Measurements from ENCODE around the gene SLC19A2.
A peak's percentile ranks its signal among the peaks of the same experiment; 100 is the strongest.
"Not testable (repeated sequence)": the region's sequence is repeated elsewhere in the genome, so short reads cannot be mapped to it uniquely, and the experiment has no call there.

The SLC19A2 gene

DNA sequence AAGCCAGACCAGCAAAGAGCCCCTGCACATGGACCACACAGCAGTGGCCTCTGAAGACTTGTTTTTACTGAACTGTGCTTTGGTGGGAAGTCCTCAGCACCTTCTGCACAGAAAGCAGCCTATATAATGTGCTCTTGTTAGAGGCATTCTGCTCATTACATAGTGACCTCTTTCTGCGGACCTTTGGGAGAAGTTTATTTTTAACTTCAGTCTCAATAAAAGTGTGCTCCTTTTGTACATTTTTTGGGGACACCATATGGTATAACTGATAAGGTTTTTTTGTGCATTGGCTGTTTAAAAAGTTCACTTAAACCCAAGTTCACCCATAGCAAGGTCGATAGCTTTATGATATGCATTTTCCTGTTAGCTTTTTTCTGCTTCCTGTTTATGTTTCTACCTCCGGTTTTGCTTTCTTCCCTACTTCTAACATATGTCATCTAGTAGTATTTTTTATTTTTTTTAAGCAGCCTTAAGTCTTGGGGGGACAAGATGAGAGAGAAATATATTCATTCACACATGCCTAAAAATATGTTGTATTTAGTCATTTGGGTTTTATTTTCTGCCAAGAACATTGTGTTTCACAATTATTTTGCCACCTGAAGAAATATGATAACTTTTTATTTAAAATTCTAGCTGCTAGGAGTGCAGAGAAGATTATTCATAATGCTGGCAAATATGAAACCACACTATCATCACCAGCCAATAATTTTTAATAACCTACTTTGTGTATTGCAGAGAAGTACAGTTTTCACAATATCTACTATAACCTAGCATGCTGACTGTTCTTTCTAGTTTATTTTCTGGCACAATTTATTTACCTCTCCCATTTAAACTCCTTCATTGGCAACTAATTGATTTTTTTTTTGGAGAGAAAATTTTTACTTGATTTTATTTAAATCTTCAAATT is 22.9 kb upstream of the SLC19A2 start:
- DNase-seq = no peak

- DNase-seq = no peak
These were observed 21.7 kb upstream of the SLC19A2 start for GRCh38 chr1:169507413-169507812.

DNA sequence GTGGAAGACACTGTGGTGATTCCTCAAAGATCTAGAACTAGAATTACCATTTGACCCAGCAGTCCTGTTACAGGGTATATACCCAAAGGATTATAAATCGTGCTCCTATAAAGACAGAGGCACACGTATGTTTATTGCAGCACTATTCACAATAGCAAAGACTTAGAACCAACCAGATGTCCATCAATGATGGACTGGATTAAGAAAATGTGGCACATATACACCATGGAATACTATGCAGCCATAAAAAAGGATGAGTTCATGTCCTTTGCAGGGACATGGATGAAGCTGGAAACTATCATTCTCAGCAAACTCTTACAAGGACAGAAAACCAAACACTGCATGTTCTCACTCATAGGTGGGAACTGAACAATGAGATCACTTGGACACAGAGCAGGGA is 17.9 kb upstream of the SLC19A2 start:
- not testable (repeated sequence) for DNase-seq

DNA sequence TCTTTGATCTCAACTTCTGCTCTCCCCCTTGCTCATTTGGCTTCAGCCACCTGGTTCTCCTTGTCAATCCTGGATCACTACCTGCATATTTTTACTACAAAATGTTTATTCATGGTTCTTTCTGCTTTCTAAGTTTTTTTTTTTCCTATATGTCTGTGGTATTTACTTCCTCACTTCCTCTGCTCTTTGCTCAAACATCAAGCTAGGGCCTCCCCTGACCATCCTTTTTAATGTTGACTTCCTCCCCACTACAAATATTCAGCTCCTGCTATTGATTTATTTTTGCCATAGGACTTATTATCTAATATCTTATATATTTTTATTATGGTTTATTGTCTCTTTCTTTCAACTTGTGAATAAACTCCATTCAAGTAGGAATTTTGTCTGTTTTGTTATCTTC is 14.1 kb upstream of the SLC19A2 start:
- no peak for DNase-seq

DNA sequence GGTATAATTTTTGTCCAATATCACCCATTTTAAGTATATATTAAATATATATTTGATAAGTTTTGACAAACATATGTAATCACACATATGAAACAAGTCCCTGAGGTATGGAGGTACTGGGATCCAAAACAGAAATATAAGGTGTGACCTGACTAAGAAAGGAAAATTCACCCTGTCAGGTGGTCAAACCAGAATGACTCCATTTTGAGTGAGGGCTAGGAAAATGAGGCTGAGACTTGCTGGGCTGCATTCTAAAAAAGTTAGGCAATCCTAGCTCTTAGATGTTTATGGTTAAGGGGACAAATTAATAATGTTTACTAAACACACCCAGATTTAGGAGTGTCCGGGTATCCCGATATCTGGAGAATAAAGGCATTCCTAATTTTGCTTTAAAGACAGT is 11.6 kb upstream of the SLC19A2 start:
- no peak for DNase-seq

- no peak for DNase-seq
These were observed 10.2 kb upstream of the SLC19A2 start for GRCh38 chr1:169495916-169496315.

DNA sequence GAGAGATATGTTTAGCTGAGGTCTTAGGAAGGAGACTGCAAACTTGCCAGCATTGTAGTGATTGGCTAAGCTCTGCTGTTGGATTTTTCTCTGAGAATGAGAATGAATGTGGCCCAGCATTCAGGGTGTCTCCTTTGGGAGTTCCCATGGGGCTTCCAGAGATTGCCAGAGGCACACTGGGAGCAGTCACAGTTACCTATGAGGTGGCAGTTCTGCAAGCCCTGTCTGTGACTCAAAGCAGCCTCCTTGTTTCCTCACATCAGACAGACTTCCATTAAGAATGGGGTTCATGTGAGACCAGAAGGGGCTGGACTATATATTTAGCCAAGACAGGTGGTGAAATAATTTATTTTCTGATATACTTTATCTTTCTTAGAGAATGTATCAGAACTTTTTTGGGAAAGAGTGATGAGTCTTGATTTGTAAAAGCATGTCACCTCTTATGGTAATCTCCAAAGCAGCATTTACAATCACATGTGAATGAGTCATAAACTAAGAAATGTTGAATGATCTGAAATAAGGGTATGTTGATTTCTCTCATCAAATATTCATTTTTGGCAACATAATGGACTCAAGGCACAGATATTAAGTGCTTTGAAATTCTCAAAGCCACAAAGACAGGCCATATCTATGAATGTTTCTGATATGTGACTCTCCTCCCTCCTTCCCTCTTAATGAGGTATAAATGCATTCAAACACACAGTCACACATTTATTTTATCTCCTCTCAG is 9.5 kb upstream of the SLC19A2 start:
- no peak for DNase-seq

DNA sequence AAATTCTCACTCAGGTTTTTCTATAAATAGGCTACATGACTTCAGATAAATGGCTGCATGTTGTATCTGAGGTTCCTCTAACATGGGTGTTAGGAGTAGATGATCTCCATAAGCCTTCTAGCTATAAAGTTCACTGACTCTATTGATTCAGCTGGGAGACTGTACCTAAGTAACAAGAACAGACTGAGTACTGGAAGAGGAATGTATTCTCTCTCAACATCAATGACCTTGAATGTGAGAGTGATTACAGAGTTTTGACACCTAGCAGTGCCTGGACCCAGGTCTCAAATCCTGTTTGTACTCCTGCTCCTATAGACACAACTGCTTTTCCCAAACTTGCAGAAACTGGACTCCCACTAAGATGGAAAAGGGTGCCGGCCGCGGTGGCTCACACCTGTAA is 8.6 kb upstream of the SLC19A2 start:
- DNase-seq = no peak

DNA sequence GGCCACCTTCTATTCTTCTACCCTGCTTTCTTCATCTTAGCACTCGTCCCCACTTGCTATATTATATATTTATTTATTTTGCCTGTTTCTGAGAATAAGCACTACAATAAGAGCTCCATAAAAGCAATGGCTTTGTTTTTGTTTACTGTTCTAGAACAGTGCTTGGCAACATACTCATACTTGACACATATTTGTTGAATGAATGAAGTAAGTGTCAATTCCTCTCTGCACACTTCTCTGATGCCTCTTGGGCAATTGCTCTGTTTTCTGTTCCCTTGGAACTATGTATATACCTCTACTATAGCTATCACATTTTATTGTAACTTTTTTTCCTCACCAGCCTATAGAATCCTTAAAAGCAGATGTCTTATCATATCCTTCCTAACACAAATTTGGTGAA is 7.5 kb upstream of the SLC19A2 start:
- DNase-seq = no peak

DNA sequence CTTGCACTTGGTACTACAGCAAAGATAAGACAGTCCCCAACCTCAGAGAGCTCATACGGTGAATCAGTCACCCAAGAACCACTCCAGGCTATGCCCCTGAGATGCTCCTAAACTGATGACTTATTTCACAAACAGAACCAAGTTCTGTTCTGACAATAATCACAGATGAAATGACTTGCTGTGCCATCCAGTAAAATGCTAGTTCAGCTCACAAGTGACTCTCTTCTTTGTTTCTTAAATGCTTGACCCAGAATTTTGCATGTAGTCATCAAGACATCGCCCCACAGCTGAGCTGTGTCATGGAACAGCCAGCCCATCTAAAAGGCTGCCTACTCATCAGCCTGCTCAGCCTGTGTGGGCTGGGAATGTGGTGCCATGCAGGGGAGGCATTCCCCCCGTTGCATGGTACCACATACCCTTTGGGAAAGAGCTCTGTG is 6.1 kb upstream of the SLC19A2 start:
- no peak for DNase-seq

DNA sequence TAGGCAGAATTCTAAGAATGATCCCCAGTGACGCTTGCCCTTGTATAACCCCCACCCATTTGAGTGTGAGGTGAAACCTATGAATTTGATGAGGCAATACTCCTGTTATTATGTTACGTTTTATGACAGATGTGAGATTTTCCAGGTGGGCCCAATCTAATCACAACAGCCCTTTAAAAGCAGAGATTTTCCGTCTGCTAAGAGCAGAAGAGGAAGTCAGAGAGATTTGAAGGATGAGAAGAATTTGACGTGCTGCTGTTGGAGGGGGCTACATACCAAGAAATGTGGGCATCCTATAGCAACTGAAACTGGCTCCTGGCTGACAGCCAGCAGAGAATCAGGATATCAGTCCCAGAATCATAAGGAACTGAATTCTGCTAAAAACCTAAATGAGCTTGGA is 2.4 kb upstream of the SLC19A2 start:
- no peak for DNase-seq

DNA sequence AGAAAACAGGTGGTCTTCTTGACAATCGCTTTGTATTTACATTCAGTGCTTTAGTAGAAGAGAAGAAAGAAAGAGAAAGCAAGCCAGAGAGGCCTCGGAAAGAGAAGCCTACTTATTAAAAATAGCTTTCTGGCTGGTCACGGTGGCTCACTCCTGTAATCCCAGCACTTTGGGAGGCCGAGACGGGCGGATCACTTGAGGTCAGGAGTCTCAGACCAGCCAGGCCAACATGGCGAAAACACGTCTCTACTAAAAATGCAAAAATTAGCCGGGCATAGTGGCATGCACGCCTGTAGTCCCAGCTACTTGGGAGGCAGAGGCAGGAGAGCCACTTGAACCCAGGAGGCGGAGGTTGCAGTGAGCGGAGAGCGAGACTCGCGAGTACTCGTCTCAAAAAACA is 1.8 kb upstream of the SLC19A2 start:
- no peak for DNase-seq

DNA sequence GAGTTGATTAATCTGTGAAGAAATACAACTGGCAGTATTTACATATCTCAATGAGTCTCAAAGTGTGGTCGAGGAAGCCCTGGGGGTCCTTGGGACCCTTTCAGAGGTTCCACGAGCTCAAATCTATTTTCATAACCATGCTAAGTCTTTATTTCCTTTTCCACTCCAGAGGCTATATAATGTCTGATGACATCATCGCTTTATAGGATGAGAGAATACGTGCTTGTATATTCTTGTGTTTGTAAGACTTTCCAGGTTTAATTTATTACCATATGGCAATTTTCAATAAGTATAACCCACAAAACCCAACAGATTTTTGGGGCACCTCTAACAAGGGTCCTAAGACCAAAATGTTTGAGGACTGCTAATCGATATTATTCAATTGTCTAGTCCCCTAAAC is 1.4 kb upstream of the SLC19A2 start:
- no peak for DNase-seq

DNA sequence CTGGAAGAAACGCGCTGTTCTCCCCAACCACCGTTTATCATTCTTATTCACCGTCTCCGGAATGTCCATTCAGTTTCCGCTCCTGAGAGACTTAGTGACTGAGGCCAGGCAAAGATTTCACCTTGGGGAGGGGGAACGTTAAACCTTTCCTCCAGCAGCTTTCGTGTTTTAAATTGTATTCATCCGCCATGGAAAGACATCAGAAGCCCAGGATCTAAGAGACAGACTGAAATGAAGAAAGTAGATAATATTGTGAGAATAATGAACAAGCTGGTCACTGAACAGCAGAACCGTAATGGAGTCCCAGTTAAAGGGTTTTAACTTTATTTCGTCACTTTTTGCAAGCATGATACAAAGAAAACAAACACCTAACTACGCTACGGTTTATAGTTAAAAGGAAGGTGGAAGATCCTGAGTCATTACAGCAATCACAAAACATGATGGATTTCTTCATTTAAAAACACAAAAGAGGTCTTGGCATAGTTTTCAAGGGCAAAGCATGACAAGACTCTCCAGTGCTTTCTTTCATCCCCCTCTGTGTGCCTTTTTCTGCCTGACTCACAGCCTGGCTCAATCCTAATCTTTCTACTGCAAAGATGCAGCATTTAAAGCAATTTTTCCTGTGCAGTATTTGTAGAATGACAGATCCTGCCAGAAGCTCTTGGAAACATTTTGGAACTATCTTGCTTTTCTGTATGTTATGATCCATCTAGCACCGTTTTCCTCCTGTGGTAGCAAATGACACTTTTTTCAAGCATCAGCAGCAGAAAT is 722 bp upstream of the SLC19A2 start:
- no peak for DNase-seq

GRCh38 chr1:169484683-169485430 is 887 bp downstream of the SLC19A2 start:
- DNase-seq = peak; percentile 50

GRCh38 chr1:169484101-169484500 is 1.6 kb downstream of the SLC19A2 start:
- no peak for DNase-seq

DNA sequence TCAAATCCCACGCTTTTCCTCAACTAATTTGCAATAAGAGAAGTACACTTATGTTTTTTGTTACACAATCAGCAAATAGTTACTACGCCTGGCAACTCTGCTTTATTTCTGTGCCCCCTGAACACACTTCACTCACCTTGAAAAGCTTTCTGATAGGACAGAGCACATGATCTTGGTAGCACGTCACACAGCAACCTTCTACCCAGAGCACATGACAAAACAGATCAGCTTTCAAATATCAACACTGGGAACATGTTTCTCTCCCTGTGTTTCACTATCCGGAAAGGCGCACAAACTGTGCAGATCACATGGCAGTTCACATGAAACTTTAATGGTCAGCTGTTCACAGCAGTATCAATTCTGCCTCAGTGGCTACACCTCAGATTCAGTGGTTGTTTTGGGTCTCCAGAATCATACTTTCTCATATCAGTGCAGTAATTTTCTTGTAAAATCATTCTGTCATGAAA is 2.2 kb downstream of the SLC19A2 start:
- peak; percentile 7 for DNase-seq

GRCh38 chr1:169479363-169480066 is 6.2 kb downstream of the SLC19A2 start:
- DNase-seq = no peak

GRCh38 chr1:169478094-169478672 is 7.6 kb downstream of the SLC19A2 start:
- DNase-seq = no peak

DNA sequence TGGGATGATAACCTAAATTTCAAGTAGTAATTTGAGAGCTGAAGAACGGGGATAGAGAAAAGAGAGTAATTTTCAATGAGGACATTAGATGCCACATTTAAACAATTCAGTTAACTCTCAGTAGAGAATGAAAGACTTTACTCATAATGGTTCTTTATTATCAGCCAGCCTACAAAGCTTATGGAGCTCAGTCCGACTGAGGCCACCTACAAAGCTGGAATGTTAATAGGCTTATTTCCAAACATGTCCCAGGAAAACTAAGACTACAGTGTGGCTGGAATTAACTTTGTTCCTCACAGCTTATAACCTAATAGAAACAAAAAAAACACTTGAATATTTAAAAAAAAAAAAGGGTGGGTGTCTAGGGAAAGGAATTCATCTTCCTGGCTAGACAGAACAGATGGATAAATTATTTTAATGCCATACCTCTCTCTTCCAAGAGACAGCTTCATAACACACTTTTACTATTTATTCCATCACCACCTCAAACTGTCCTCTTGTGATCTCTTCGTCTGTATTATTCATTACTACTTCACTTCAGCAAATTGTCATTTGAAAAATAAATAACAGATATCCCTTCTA is 9.8 kb downstream of the SLC19A2 start:
- DNase-seq = no peak

All from COR-L47 (cell line).